IPS DF 4.7 (cell line): ENCODE measurements around the gene NECTIN4.
"Not testable (repeated sequence)": the region's sequence is repeated elsewhere in the genome, so short reads cannot be mapped to it uniquely, and the experiment has no call there.

Experiments used
- DNase-seq: peaks from one replicate; pipeline ENCODE4 v3.0.0-alpha.2; 2013; ENCODE audit warnings: low spot score; ENCODE audit errors: extremely low read depth

Gene NECTIN4

DNA sequence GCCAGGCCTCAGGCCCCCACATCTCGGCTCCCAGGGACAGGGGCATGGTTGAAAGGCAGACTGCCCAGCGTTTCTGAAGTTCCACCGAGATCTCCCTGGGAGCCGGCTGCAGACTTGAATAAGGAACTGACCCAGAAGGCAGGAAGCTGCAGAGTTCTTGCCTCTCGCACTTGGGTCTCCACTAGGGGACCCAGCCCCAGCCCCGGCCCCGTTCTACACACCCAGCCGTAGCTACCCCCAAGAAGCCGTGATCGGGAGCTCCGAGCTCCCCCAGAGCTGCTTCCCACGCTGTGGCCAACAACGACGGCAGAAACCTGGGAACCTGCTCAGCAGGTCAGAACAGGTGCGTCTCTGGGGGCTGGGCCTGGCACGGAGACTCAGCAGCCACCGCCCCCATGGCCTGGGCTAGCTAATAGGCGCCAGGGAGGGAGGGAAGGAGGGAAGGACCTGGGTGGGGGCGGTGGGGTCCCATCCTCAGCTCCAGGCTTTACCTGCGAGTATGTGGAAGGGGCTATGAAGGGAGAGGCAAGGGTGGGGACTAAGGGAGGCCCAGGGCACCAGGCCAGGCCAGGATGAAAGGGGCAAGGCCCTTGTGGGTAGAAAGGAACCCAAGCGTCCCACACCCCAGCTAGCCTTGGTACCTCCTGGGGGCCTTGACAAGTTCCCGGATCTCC lies at the start of gene NECTIN4:
Gene NECTIN4, minus strand, starts transcription at position 308 of the 674 bp plus-strand sequence. Its CDS starts 262 bp downstream, at position 46.
- DNase-seq: no peak

DNA sequence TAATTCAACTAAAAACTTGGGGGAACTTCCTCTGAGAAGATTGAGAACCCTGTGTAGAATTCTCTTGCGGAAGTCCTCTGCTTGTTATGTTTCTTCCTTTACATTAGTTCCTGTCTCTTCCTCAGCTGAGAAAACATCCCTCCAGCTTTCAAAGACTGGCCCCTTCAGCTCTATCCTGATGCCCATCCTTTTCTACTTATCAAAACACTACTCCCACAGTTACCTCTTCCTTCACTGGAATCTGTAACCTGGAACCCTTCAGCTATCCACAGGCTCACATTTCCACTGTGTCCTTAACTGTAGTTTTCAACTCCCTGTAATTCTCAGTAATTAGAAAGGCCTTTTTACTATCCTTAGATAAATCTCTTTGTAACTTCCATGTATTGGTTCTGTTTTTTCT lies 49.1 kb upstream of the NECTIN4 start:
- DNase-seq: no peak

DNA sequence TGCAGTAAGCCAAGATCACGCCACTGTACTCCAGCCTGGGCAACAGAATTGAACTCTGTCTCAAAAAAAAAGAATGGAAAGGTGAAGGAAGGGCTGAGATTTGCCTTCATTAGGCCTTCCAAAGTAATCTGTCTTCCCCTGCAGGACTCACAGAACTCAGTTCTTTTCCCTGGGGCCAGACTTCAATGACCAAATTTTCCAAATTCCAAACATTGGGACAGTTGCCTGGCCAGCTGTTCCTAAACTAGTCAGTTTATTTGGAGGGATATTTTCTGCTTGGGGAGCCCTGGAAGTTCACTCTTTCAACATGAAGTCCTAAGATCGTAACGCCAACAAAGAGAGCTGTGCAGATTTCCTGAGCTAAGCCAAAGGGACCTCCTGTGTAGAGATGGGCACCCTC lies 48.5 kb upstream of the NECTIN4 start:
- no peak for DNase-seq

DNA sequence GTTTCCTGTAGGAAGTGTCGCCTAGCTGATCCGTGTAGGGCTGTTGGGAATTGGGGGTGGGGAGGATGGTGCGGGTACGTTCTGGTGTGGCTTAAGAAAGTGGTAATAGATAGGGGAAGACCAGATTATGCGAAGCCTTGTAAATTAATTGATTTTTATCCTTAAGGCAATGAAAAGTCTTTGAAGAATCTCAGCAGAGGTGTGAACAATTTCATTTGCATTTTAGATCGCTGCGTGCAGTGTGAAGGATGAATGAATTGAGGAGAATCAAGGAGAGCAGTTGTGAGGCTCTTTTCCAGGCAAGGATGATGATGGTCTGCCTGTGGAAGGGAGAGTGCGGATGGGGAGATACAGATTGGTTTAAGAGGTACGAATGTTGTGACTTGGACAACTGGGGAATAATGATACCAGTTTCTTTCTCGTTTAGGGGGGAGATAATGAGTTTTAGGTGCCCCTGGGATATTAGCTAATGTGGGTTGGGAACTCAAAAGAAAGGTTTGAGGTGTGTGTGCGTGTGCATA lies 43.9 kb upstream of the NECTIN4 start:
- no peak for DNase-seq

GRCh38 chr1:161132410-161133219 lies 43.3 kb upstream of the NECTIN4 start, which contains the start of gene DEDD:
Gene DEDD (minus strand): TSS chr1:161132667. CDS start chr1:161124462, 8,205 bp downstream.
- peak; percentile 89 for DNase-seq

DNA sequence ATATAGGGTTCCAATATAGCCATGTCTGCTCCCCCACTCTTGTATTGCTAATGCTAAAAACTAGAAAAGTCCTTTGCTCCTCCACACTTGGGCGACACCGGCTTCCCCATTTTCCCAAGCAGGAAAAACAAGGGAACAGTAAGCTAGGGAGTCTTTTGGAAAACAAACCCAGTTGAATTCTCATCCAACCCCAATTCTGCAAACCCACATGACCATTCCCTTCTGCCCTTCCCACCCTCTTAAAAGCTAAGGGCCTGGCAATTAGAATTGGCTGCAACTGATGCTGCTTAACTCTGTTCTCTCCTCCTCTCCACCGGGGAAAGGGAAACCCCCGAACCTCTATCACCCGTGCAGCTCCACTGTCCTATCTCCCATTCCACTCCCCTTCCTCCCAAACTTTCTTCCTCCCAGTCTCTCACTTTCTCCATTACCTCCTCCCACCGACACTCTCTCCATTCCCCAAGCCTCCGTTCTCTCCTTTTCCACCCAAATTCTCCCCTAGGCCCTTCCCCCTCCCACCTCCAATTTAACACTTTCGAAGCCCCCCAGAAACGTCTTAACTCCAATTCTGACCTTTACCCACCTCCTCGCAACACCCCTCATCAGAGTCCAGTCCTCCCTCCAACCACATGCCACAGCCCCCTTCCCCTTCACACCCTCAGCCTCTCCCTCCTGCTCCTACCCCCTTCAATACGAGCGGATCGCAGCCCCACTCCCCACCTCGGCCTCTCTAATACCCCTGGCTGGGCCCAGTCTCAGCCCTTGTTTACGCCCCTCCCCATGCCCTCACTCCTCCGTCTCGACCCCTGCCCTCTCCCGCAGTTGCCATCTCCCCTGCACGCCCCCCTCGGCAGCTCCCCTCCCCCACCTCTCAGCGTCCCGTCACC lies 42.4 kb upstream of the NECTIN4 start:
- DNase-seq: no peak

DNA sequence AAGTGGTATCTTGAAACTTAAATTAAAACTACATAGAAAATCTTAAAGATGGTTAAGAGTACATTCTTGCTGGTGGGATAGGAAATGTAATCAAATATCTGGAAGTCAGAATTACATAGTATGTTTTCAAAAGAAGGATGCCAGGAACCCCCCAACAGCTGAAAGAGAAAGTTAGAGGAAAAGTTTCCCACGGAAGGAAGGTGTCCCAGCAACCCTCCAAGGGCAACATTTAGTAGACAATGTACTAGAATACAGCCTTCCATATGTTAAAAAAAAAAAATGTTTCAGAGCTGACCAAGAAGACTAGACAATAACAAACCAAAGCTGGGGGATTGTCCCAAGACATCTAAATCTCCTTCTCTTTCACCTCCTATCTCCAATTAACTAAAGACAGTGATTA lies 40.9 kb upstream of the NECTIN4 start:
- no peak for DNase-seq

DNA sequence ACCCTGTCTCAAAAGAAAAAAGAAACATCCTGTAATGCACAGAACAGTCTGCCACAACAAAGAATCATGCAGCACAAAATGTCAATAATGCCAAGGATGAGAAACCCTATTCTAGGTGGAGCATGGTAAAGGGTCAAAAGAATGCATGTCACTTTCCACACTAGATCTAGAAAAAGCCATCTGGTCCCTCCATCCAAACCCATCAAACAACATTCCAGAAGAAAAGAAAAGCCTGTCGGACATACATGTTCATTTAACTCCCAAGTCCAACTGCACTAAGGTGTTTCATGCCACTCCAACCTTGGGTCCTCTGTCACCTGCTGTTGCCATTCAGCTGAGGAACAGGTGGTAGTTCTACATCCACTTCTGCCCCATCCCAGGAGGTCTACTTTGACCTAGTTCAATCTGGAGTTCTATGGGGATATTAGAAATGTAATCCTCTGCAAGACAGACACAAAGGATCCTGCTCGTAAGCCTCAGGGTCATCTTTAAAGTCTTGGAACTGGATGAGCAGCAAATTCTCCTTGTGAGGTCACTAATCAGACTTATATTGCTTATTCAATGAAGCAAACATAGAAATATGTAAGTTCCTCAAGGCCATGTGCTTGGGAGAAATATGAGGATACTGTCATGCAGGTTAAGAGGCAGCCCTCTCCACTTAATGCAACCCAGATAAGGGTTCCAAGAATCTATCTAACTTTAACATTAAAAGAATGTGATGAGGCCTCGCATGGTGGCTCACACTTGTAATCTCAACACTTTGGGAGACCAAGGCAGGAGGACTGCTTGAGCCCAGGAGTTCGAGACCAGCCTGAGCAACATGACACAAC lies 39.4 kb upstream of the NECTIN4 start:
- DNase-seq: no peak

- no peak for DNase-seq
Observed at GRCh38 chr1:161127649-161128048, 38.3 kb upstream of the NECTIN4 start.

- no peak for DNase-seq
Observed at GRCh38 chr1:161122967-161123366, 33.6 kb upstream of the NECTIN4 start.

- no peak for DNase-seq
Observed at GRCh38 chr1:161121834-161122233, 32.5 kb upstream of the NECTIN4 start.

DNA sequence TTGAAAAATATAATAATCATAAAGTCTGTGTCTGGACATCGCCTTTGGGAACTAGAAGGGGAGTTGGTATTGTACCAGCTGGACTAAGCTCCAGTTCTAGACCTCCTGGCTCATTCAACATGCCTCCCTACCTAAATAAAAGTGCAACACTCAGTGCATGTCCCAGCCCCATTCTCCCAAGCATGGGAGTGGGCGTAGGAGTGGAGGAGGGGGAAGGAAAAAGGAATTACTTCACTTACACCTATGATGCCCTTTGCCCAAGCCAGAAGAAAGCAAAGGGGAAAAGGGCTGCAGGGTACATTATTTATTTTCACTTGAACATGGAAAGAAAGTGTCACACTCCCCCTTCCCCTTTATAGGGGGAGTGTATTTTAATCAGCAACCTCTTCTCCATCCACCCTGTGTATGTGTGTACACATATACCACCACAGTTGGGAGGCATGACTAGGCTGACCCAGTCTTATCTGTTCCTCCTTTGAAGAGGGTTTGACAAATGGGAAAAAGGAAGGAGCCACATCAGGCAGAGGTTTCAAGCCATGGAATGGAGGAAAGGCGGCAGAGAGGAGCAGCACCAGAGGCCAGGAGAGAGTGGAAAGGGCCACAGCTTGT lies 31.8 kb upstream of the NECTIN4 start:
- DNase-seq: no peak

DNA sequence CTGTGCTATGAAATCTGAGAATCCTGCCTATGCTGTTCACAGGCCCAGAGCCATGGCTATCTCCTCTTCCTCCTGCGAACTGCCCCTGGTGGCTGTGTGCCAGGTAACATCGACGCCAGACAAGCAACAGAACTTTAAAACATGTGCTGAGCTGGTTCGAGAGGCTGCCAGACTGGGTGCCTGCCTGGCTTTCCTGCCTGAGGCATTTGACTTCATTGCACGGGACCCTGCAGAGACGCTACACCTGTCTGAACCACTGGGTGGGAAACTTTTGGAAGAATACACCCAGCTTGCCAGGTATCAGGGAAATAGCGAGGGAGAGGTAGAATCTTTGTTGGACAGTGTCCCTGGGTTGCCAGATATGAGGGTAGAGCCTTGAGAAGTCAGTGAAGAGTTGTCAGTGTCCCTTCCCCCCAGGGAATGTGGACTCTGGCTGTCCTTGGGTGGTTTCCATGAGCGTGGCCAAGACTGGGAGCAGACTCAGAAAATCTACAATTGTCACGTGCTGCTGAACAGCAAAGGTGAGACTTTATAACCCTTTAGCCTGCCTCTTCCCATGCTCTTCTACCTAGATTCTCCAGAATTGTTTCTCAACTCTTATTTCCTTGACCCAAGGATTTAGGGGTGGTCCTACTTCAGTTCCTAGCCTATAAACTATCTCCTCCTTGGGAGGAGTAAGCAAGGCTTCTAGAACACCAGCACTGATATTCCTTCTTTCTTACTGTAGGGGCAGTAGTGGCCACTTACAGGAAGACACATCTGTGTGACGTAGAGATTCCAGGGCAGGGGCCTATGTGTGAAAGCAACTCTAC lies 29.9 kb upstream of the NECTIN4 start:
- no peak for DNase-seq

DNA sequence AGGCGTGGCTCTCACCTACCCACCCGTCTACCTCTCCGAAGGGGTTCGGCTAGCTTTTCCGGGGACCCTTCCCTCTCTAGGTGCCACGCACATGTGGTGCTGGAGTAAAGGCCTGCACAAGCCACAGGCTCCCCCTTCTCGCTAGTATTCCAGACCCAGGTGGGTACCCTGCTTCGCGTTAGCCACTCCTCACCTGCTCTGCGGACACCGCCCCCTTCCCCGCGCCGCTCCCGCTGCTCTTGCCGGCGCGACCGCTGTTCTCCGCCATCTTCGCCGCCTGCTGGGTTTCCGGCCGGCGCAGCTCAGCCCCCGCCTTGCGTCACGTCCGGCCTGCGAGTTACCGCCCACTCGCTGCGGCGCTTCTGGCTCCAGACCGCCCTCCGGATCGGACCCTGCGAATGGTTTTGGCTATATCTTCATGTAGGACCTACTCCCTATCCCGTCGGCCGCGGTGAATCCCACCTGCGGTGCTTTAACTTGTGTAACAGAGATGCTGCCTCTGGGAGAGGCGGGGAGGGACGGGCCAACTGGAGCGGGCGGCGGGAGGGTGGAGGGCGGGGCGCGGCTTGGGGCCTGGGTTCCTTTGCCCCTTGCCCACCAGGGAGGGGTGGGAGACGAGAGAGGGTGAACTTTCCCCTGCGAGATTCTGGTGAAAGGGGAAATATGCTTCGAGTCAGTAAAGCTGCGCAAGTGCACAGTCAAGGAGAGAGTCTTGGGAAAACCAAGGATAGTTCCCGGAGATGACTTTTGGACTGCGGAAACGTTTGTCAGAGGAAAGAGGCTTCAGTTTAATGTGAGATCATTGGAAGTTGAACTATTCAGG lies 28.6 kb upstream of the NECTIN4 start, which contains the start of the genes NIT1 and PFDN2:
Gene NIT1, plus strand, starts transcription at position 347 of the 823 bp plus-strand sequence. Its CDS starts 72 bp downstream, at position 419.
Gene PFDN2, minus strand, starts transcription at position 279 of the 823 bp plus-strand sequence. Its CDS starts 11 bp downstream, at position 268.
- DNase-seq: peak; percentile 49

- DNase-seq: not testable (repeated sequence)
Observed at GRCh38 chr1:161115961-161116360, 26.6 kb upstream of the NECTIN4 start.

DNA sequence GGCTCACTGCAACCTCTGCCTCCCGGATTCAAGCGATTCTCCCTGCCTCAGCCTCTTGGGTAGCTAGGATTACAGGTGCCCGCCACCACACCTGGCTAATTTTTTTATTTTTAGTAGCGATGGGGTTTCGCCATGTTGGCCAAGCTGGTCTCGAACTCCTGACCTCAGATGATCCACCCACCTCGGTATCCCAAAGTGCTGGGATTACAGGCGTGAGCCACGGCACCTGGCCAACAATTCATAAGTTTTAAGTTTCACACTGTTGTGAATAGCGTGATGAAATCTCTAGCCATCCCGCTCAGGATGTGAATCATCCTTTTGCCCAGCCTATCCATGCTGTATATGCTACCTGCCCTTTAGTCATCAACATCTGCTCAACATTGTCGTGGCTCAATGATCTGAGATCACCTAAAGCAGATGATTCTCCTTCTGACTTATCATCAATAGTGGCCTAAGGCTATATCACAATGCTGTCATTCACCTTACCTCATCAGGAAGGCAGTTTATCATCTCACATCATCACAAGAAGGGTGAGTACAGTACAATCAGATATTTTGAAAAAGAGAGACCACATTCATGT lies 25.9 kb upstream of the NECTIN4 start:
- no peak for DNase-seq

DNA sequence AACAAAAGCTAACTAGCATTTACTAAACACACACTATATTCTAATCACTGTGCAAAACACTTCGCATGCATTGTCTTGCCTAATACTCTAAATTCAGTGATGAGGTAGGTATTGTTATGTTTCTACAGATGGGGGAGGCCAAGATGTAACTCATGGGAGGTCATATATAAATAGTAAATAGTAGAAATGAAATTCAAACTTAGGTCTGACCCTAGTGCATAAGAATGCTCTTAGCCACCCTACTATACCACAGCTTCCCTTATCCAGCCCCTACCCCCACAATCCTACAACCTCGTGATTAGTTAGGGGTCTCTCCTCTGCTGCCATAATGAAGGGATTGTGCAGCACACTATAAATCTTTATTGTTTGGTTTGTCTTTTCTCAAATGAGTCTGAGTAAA lies 25.2 kb upstream of the NECTIN4 start:
- DNase-seq: no peak

DNA sequence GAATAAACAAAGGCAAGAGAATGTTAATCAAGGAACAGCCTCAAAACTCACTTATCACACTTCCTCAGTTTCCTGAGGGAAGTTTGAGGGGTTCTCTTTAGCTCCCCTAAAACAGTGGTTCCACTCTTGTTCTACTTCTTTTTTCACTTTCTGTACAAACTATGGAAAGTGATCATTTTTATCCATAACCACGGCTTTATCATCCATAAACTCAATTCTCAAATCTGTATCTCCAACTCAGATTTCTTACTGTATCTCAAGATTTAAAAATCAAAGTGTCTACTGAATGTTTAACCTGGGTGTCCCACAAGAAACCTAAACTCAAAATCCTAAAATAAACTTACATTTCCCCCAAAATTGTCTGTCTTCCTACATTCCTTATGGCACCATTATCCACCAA lies 24.6 kb upstream of the NECTIN4 start:
- DNase-seq: no peak
